DMS153 treated with DMSO at 0.1 percent for 48 hours (cell line): ENCODE measurements around the gene FSD2.

ENCODE experiments used
- DNase-seq: peaks from one replicate; lab custom pipeline; 2025; ENCODE audit not compliant: unreplicated experiment; lab: John Stamatoyannopoulos, UW

Gene FSD2

GRCh38 chr15:82805994-82806406, at the start of gene FSD2:
Gene FSD2 (minus strand): TSS chr15:82806069. CDS start chr15:82787390, 18,679 bp downstream.
- DNase-seq, result no peak

GRCh38 chr15:82854554-82854953, 48.7 kb upstream of the FSD2 start:
- DNase-seq, result no peak

GRCh38 chr15:82852941-82853561, 47.2 kb upstream of the FSD2 start:
- no peak for DNase-seq

GRCh38 chr15:82851981-82852511, 46.2 kb upstream of the FSD2 start:
- DNase-seq, result no peak

GRCh38 chr15:82851306-82851850, 45.5 kb upstream of the FSD2 start:
- no peak for DNase-seq

- DNase-seq, result no peak
Observed at GRCh38 chr15:82850731-82851130, 44.9 kb upstream of the FSD2 start.

- DNase-seq, result peak; percentile 2
Observed at GRCh38 chr15:82849556-82850512, 44.0 kb upstream of the FSD2 start.

GRCh38 chr15:82848241-82848993, 42.5 kb upstream of the FSD2 start:
- no peak for DNase-seq

GRCh38 chr15:82847703-82848102, 41.8 kb upstream of the FSD2 start:
- no peak for DNase-seq

- no peak for DNase-seq
Observed at GRCh38 chr15:82846621-82847020, 40.8 kb upstream of the FSD2 start.

- no peak for DNase-seq
Observed at GRCh38 chr15:82845686-82846085, 39.8 kb upstream of the FSD2 start.

- DNase-seq, result no peak
Observed at GRCh38 chr15:82843566-82843965, 37.7 kb upstream of the FSD2 start.

- DNase-seq, result no peak
Observed at GRCh38 chr15:82840166-82840565, 34.3 kb upstream of the FSD2 start.

GRCh38 chr15:82839136-82839535, 33.3 kb upstream of the FSD2 start:
- no peak for DNase-seq

- no peak for DNase-seq
Observed at GRCh38 chr15:82838096-82838735, 32.3 kb upstream of the FSD2 start.

GRCh38 chr15:82835391-82835917, 29.6 kb upstream of the FSD2 start:
- DNase-seq, result no peak

- no peak for DNase-seq
Observed at GRCh38 chr15:82833362-82833682, 27.5 kb upstream of the FSD2 start.

- DNase-seq, result no peak
Observed at GRCh38 chr15:82832601-82833361, 26.9 kb upstream of the FSD2 start.

- DNase-seq, result no peak
Observed at GRCh38 chr15:82831894-82832600, 26.2 kb upstream of the FSD2 start.
